Endothelial cell of umbilical vein (primary cell): ENCODE measurements around the gene VPREB1. TPM values are rescaled to one million over a fixed set of nuclear protein-coding genes. Genes with fewer than 3 reads are reported as not detected.

ENCODE experiments used
- BruUV-seq: library from RNA; stranded (reverse); fragments of 400-500 nt; replicated peaks from 2 replicates; lab custom pipeline; 2021; lab: Mats Ljungman, UMichigan
- CTCF ChIA-PET: fragments of 300-600, 350-600 bp; sonication (Branson Sonifier 250); formaldehyde crosslinking; loops from one replicate; lab custom pipeline; 2021; ENCODE audit warnings: antibody characterized with exemption, inconsistent platforms; lab: Charles Lee
- POLR2A ChIA-PET: fragments of 300-600, 350-600 bp; sonication (Branson Sonifier 250); formaldehyde crosslinking; loops from one replicate; lab custom pipeline; 2021; ENCODE audit warnings: antibody characterized with exemption, inconsistent platforms; lab: Charles Lee
- DNase-seq: peaks from one replicate; pipeline ENCODE4 v3.0.0-alpha.2; 2011; ENCODE audit warnings: low read depth, low spot score
- FAIRE-seq: peaks from 2 replicates; lab custom pipeline; 2011; peaks lifted over from hg19 to GRCh38; lab: Jason Lieb, UNC
- H2AFZ ChIP-seq: 2 replicates; pipeline ENCODE4 v1.6.0; 2012; ENCODE audit warnings: low read depth, low read length, control low read depth, inconsistent platforms
- H3K27ac ChIP-seq: 2 replicates; pipeline ENCODE4 v1.5.1; 2011; ENCODE audit warnings: low read depth, mild to moderate bottlenecking, control low read depth, low read length, moderate library complexity; ENCODE audit not compliant: insufficient read depth
- H3K27me3 ChIP-seq, 2 experiments: 2 replicates each; pipeline versions ENCODE4 v1.6.0 to v1.6.1; 2011; ENCODE audit warnings: low read length in 2 of 2, mixed read lengths in 1 of 2; ENCODE audit not compliant: control insufficient read depth in 2 of 2, insufficient read depth in 2 of 2
- H3K36me3 ChIP-seq, 2 experiments: 2 replicates in 1 of 2; 3 replicates in 1 of 2; pipeline ENCODE4 v1.5.1; 2011; ENCODE audit warnings: low read length in 2 of 2, mild to moderate bottlenecking in 1 of 2, moderate library complexity in 1 of 2; ENCODE audit not compliant: control insufficient read depth in 2 of 2, insufficient read depth in 2 of 2; ENCODE audit errors: extremely low read depth in 1 of 2
- H3K4me1 ChIP-seq: 3 replicates; pipeline ENCODE4 v1.5.1; 2011; ENCODE audit warnings: mild to moderate bottlenecking, low read length; ENCODE audit not compliant: control insufficient read depth, insufficient read depth; ENCODE audit errors: extremely low read depth
- H3K4me2 ChIP-seq: 2 replicates; pipeline ENCODE4 v1.6.1; 2011; ENCODE audit warnings: low read length, control low read depth, mixed read lengths; ENCODE audit not compliant: insufficient read depth
- H3K4me3 ChIP-seq, 3 experiments: fragments of 200-600 bp in 1 of 3; sonication (generic), shearing (Covaris generic) in 1 of 3; replicated peaks in 1 of 3; 2 replicates each; pipeline ENCODE4 v1.5.1; 2011 to 2016; ENCODE audit warnings: control low read depth in 3 of 3, low read length in 3 of 3, mild to moderate bottlenecking in 2 of 3, inconsistent platforms in 1 of 3, low read depth in 1 of 3, moderate library complexity in 1 of 3; ENCODE audit not compliant: insufficient read depth in 1 of 3
- H3K79me2 ChIP-seq: 2 replicates; pipeline ENCODE4 v1.6.0; 2012; ENCODE audit warnings: low read length, inconsistent platforms; ENCODE audit not compliant: control insufficient read depth, insufficient read depth
- H3K9ac ChIP-seq: replicated peaks from 2 replicates; pipeline ENCODE3; 2011; ENCODE audit warnings: low read length, control low read depth; ENCODE audit not compliant: insufficient read depth; ENCODE audit errors: extremely low read depth
- H3K9me1 ChIP-seq: replicated peaks from 3 replicates; pipeline ENCODE4 v1.6.0; 2011; ENCODE audit warnings: mild to moderate bottlenecking, low read length; ENCODE audit not compliant: control insufficient read depth, insufficient read depth; ENCODE audit errors: extremely low read depth
- H3K9me3 ChIP-seq: replicated peaks from 2 replicates; pipeline ENCODE4 v1.5.1; 2012; ENCODE audit warnings: low read length, inconsistent platforms; ENCODE audit not compliant: control insufficient read depth, insufficient read depth
- H4K20me1 ChIP-seq: replicated peaks from 2 replicates; pipeline ENCODE3; 2011; ENCODE audit warnings: mild to moderate bottlenecking, low read length; ENCODE audit not compliant: control insufficient read depth, insufficient read depth; ENCODE audit errors: extremely low read depth
- GATA2 ChIP-seq: IDR thresholded peaks from 2 replicates; pipeline ENCODE4 v1.7.0; 2011; ENCODE audit warnings: low read depth, mild to moderate bottlenecking, moderate library complexity, mixed read lengths, low read length; ENCODE audit not compliant: insufficient read length, insufficient read depth
- JUN ChIP-seq: IDR thresholded peaks from 2 replicates; pipeline ENCODE4 v1.6.1; 2011; ENCODE audit warnings: borderline replicate concordance, low read depth; ENCODE audit not compliant: insufficient read length, insufficient read depth
- MYC ChIP-seq: IDR thresholded peaks from one replicate; pipeline ENCODE4 v1.6.1; 2011; ENCODE audit warnings: mild to moderate bottlenecking, low read depth, low read length
- POLR2A ChIP-seq: IDR thresholded peaks from 2 replicates; pipeline ENCODE4 v1.6.1; 2012; ENCODE audit warnings: low read depth, mild to moderate bottlenecking, control low read depth, low read length
- POLR2AphosphoS5 ChIP-seq: IDR thresholded peaks from 2 replicates; pipeline ENCODE4 v1.6.1; 2012; ENCODE audit warnings: low read depth, mild to moderate bottlenecking, control low read depth, low read length, moderate library complexity; ENCODE audit not compliant: insufficient read depth
- dilution Hi-C: fragments of 300-500 bp; cut with MboI; formaldehyde crosslinking; loops from one replicate; pipeline ENCODE4 v1.15.0; 2019; ENCODE audit warnings: low sequenced_read_pairs; ENCODE audit not compliant: extremely low pct_ligation_motif_present
- intact Hi-C: fragments of 100-400 bp; cut with micrococcal nuclease; formaldehyde crosslinking; loops from one replicate; pipeline ENCODE4 v1.10.0; 2022
- polyA plus RNA-seq, 4 experiments: library from polyadenylated mRNA; depleted of rRNA in 3 of 4; stranded (reverse) in 3 of 4; unstranded in 1 of 4; fragments of >200 nt; gene quantifications; 2 replicates each; pipeline versions ENCODE4 v1.2.1 to v1.2.3, GENCODE V29; 2011 to 2012; ENCODE audit warnings: missing spikeins in 1 of 4
- total RNA-seq: library from RNA; stranded (reverse); gene quantifications from 2 replicates; pipeline ENCODE4 v1.2.3, GENCODE V29; 2021
- TF ChIP-seq, protein P1 (sequence below): IDR thresholded peaks from 2 replicates; pipeline ENCODE4 v1.6.1; 2011; ENCODE audit not compliant: insufficient read depth, insufficient read length
- TF ChIP-seq, protein P2 (sequence below), 2 donors: IDR thresholded peaks; 1 replicate in 1 of 2; 2 replicates in 1 of 2; pipeline ENCODE4 v1.5.1; 2011; ENCODE audit warnings: low read length in 2 of 2, mild to moderate bottlenecking in 2 of 2, moderate library complexity in 2 of 2, control low read depth in 1 of 2, inconsistent platforms in 1 of 2, low read depth in 1 of 2; ENCODE audit not compliant: insufficient read depth in 1 of 2; ENCODE audit errors: extremely low read depth in 1 of 2

The VPREB1 gene
- total and polyA plus RNA-seq, 2 donors (not counting 3 experiments of a cell fraction or from before 2014, with no cell fraction given): not detected

GRCh38 chr22:22246706-22247105 lies 2.1 kb downstream of the VPREB1 start:
- H3K9me1 ChIP-seq: no peaks in the 10 kb centered on the region
- H3K79me2 ChIP-seq: no peaks in the 10 kb centered on the region
- no peak overlapping the region for H3K9ac ChIP-seq
- no peaks in the 10 kb centered on the region for H3K4me1 ChIP-seq
- H4K20me1 ChIP-seq: no peaks in the 10 kb centered on the region
- no peak overlapping the region for H3K4me2 ChIP-seq
- H3K27me3 ChIP-seq: peaks cover 2 to 11% of the 10 kb centered on the region in 2 experiments
- H3K27ac ChIP-seq: no peak overlapping the region
- BruUV-seq: no TSS peak
- H2AFZ ChIP-seq: no peak overlapping the region
- no peaks in the 10 kb centered on the region for H3K36me3 ChIP-seq
- intact Hi-C loops (no loop called here), dilution Hi-C loops (no loop called here)
- no peak for TF ChIP-seq JUN
- TF ChIP-seq POLR2A: no peak
- no peak for TF ChIP-seq MYC
- TF ChIP-seq, protein P1, sequence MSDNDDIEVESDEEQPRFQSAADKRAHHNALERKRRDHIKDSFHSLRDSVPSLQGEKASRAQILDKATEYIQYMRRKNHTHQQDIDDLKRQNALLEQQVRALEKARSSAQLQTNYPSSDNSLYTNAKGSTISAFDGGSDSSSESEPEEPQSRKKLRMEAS: no peak
- TF ChIP-seq GATA2: no peak
- TF ChIP-seq, protein P2, sequence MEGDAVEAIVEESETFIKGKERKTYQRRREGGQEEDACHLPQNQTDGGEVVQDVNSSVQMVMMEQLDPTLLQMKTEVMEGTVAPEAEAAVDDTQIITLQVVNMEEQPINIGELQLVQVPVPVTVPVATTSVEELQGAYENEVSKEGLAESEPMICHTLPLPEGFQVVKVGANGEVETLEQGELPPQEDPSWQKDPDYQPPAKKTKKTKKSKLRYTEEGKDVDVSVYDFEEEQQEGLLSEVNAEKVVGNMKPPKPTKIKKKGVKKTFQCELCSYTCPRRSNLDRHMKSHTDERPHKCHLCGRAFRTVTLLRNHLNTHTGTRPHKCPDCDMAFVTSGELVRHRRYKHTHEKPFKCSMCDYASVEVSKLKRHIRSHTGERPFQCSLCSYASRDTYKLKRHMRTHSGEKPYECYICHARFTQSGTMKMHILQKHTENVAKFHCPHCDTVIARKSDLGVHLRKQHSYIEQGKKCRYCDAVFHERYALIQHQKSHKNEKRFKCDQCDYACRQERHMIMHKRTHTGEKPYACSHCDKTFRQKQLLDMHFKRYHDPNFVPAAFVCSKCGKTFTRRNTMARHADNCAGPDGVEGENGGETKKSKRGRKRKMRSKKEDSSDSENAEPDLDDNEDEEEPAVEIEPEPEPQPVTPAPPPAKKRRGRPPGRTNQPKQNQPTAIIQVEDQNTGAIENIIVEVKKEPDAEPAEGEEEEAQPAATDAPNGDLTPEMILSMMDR (IDR thresholded peaks at IDR 0.05; ENCODE audit: extremely low read depth in 1 of 2, insufficient read depth in 1 of 2, low read depth in 1 of 2, low read length in 2 of 2): no peak
- TF ChIP-seq POLR2AphosphoS5: no peak
- DNase-seq: no peak
- no peak overlapping the region for H3K4me3 ChIP-seq
- ChIA-PET CTCF (interaction anchor here (1.0 to 1.3 kb wide), 3 partner anchors 11 to 51 kb away, joined by 3 to 5 read pairs (median 3); no protein-coding TSS in a partner anchor), POLR2A (no interaction called here)
- no peaks in the 10 kb centered on the region for H3K9me3 ChIP-seq
- no peak for FAIRE-seq
